HFF-Myc (cell line): ENCODE results near the gene DNAJC15.

Experiments
- DNase-seq: peaks from one replicate; pipeline ENCODE4 v3.0.0-alpha.2; 2011; ENCODE audit warnings: low read depth; ENCODE audit errors: extremely low read depth
- H3K4me3 ChIP-seq: replicated peaks from 2 replicates; pipeline ENCODE4 v1.5.1; 2011; ENCODE audit warnings: low read depth, mild to moderate bottlenecking, control low read depth, low read length
- CTCF ChIP-seq: IDR thresholded peaks from 2 replicates; pipeline ENCODE4 v1.5.1; 2012; ENCODE audit warnings: mild to moderate bottlenecking, low read depth, low read length, control low read depth; ENCODE audit errors: missing control alignments

DNAJC15 gene

DNA sequence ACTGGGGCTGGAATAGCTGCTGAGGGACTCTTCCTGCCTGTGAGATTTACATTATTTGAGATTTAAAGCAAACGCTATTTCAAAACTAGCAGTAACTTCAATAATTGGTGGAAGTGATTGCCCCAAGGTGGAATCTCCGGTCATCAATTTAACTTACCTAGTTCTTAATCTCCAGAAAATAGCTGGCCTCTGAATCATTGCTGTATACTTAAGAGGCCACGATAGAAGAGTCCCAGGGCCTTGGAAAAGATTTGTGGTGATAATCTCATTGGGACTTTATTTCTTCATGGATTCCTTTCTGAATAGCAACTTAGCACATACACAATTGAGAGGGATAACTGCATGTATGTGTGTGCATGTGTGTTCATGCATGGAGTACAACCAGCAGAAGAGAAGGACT lies 120.2 kb downstream of the DNAJC15 start:
- TF ChIP-seq CTCF = no peak
- no peak for DNase-seq
- no peak overlapping the region for H3K4me3 ChIP-seq

- no peak for TF ChIP-seq CTCF
- no peak overlapping the region for H3K4me3 ChIP-seq
- no peak for DNase-seq
These were observed 122.3 kb downstream of the DNAJC15 start for GRCh38 chr13:43145534-43146196.

GRCh38 chr13:43146400-43146799 lies 123.0 kb downstream of the DNAJC15 start:
- TF ChIP-seq CTCF = no peak
- no peak overlapping the region for H3K4me3 ChIP-seq
- no peak for DNase-seq

- TF ChIP-seq CTCF = no peak
- H3K4me3 ChIP-seq = no peak overlapping the region
- no peak for DNase-seq
These were observed 127.2 kb downstream of the DNAJC15 start for GRCh38 chr13:43150369-43151207.

- DNase-seq = peak; percentile 70
- H3K4me3 ChIP-seq = no peak overlapping the region
- no peak for TF ChIP-seq CTCF
These were observed 130.2 kb downstream of the DNAJC15 start for GRCh38 chr13:43153436-43154090.

GRCh38 chr13:43154156-43154651 lies 130.8 kb downstream of the DNAJC15 start:
- DNase-seq = no peak
- TF ChIP-seq CTCF = no peak
- no peak overlapping the region for H3K4me3 ChIP-seq
